Measurements from ENCODE around the gene BTLA. TPM values are rescaled to one million over a fixed set of nuclear protein-coding genes. Genes with fewer than 3 reads are reported as not detected.

The BTLA gene
- total and polyA plus RNA-seq, 10 of the 15 experiments (the other 5 are each of a cell fraction or from before 2014, with no cell fraction given), result 55.4 to 134 (median 84.2) TPM

DNA sequence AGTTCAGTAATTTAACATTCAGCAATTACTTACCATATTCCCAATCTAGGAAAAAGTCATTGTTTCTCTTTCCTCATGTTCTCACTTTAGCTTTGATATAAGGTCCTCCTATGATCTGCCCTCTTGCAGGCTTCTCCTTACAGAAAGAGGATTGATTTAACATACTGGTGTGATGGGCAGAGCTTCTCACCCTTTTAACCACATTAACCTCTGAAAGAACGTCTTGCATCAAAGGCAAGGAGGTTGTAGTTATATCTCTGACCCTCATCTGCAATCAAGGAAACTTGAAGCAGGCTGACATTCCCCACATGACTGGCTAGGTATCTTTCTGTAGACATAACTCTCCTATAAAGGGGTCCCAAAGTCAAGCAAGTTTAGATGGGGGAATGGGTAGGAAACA, 39.5 kb downstream of the BTLA start (continued):
- TF ChIP-seq, protein P1, sequence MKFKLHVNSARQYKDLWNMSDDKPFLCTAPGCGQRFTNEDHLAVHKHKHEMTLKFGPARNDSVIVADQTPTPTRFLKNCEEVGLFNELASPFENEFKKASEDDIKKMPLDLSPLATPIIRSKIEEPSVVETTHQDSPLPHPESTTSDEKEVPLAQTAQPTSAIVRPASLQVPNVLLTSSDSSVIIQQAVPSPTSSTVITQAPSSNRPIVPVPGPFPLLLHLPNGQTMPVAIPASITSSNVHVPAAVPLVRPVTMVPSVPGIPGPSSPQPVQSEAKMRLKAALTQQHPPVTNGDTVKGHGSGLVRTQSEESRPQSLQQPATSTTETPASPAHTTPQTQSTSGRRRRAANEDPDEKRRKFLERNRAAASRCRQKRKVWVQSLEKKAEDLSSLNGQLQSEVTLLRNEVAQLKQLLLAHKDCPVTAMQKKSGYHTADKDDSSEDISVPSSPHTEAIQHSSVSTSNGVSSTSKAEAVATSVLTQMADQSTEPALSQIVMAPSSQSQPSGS (IDR thresholded peaks at IDR 0.05; ENCODE audit: low read length), result peak; percentile 26; the same call in 1 of the 2 replicates
- TF ChIP-seq CEBPB (IDR thresholded peaks at IDR 0.05; ENCODE audit: borderline replicate concordance in 1 of 2, low read depth in 2 of 2, low read length in 2 of 2) (peak in 1 of 2 experiments; percentile 60; a peak in 1 of 4 replicates), TCF12 (IDR thresholded peaks at IDR 0.05; ENCODE audit: low read depth, low read length) (0 out of 2 replicates have a peak, but pooled peaks have one; percentile 36), BHLHE40 (IDR thresholded peaks at IDR 0.05; ENCODE audit: borderline replicate concordance in 1 of 2, low read depth in 2 of 2, low read length in 1 of 2) (peak in 1 of 2 experiments; percentile 56; a peak in 1 of 4 replicates), RCOR1 (conservative IDR thresholded peaks at IDR 0.05; ENCODE audit: low read depth, low read length) (no peak), STAT3 (IDR thresholded peaks at IDR 0.05; ENCODE audit: low read depth, low read length) (no peak), POLR2A (IDR thresholded peaks at IDR 0.05; ENCODE audit: low read depth, low read length) (peak; percentile 30; the same call in 1 of the 2 replicates), E2F8 (IDR thresholded peaks at IDR 0.05; ENCODE audit: low read depth, partially characterized antibody) (no peak), CBFB (IDR thresholded peaks at IDR 0.05; ENCODE audit: low read depth) (peak; percentile 94), ESRRA (IDR thresholded peaks at IDR 0.05; ENCODE audit: low read length) (no peak), MEF2A (IDR thresholded peaks at IDR 0.05; ENCODE audit: insufficient read depth, low read depth, low read length) (peak; percentile 66), RAD21 (IDR thresholded peaks at IDR 0.05; ENCODE audit: insufficient read depth, low read depth, low read length) (peak; percentile 25; the same call in 1 of the 2 replicates), IKZF2 (IDR thresholded peaks at IDR 0.05) (peak; percentile 34 to 51; a peak in 3 of 4 replicates), NR2F1 (conservative IDR thresholded peaks at IDR 0.05) (peak; percentile 59), RUNX3 (IDR thresholded peaks at IDR 0.05; ENCODE audit: low read length) (peak; percentile 97), POLR2AphosphoS5 (IDR thresholded peaks at IDR 0.05; ENCODE audit: low read length) (peak; percentile 62), NFIC (IDR thresholded peaks at IDR 0.05; ENCODE audit: low read depth, low read length) (peak; percentile 46), HCFC1 (IDR thresholded peaks at IDR 0.05; ENCODE audit: low read length) (no peak), TAF1 (IDR thresholded peaks at IDR 0.05; ENCODE audit: borderline replicate concordance, low read depth, low read length) (peak; percentile 50; the same call in 1 of the 2 replicates), FOXK2 (IDR thresholded peaks at IDR 0.05) (no peak), MYC (IDR thresholded peaks at IDR 0.05; ENCODE audit: insufficient read depth, insufficient read length, insufficient replicate concordance, low read length, severe bottlenecking) (no peak), BMI1 (IDR thresholded peaks at IDR 0.05; ENCODE audit: borderline replicate concordance) (peak; percentile 11; the same call in 1 of the 2 replicates), CREM (IDR thresholded peaks at IDR 0.05; ENCODE audit: low read depth) (peak; percentile 48; the same call in 1 of the 2 replicates), ZBED1 (IDR thresholded peaks at IDR 0.05; ENCODE audit: borderline replicate concordance) (peak; percentile 60; the same call in 1 of the 2 replicates)
- TF ChIP-seq, protein P2, sequence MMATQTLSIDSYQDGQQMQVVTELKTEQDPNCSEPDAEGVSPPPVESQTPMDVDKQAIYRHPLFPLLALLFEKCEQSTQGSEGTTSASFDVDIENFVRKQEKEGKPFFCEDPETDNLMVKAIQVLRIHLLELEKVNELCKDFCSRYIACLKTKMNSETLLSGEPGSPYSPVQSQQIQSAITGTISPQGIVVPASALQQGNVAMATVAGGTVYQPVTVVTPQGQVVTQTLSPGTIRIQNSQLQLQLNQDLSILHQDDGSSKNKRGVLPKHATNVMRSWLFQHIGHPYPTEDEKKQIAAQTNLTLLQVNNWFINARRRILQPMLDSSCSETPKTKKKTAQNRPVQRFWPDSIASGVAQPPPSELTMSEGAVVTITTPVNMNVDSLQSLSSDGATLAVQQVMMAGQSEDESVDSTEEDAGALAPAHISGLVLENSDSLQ (IDR thresholded peaks at IDR 0.05), result peak; percentile 89
- TF ChIP-seq, protein P3, sequence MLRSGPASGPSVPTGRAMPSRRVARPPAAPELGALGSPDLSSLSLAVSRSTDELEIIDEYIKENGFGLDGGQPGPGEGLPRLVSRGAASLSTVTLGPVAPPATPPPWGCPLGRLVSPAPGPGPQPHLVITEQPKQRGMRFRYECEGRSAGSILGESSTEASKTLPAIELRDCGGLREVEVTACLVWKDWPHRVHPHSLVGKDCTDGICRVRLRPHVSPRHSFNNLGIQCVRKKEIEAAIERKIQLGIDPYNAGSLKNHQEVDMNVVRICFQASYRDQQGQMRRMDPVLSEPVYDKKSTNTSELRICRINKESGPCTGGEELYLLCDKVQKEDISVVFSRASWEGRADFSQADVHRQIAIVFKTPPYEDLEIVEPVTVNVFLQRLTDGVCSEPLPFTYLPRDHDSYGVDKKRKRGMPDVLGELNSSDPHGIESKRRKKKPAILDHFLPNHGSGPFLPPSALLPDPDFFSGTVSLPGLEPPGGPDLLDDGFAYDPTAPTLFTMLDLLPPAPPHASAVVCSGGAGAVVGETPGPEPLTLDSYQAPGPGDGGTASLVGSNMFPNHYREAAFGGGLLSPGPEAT (IDR thresholded peaks at IDR 0.05; ENCODE audit: low read depth), result peak; percentile 10; the same call in 1 of the 2 replicates
